Lower leg skin (tissue), 3 donors: ENCODE measurements around the gene CGB1.

Experiments
- POLR2A ChIP-seq, 2 donors: fragments of 450-650 bp; IDR thresholded peaks; one replicate each; pipeline ENCODE4 v1.6.1; 2016 to 2017; ENCODE audit warnings: antibody characterized with exemption in 2 of 2, mild to moderate bottlenecking in 1 of 2, moderate library complexity in 1 of 2
- TF ChIP-seq, protein P1 (sequence below), 3 donors: fragments of 450-650 bp; IDR thresholded peaks; one replicate each; pipeline ENCODE4 v1.5.1; 2016; ENCODE audit warnings: antibody characterized with exemption in 3 of 3, mild to moderate bottlenecking in 3 of 3, moderate library complexity in 2 of 3

GRCh38 chr19:49022116-49022515 lies 14.6 kb downstream of the CGB1 start:
- TF ChIP-seq, protein P1, sequence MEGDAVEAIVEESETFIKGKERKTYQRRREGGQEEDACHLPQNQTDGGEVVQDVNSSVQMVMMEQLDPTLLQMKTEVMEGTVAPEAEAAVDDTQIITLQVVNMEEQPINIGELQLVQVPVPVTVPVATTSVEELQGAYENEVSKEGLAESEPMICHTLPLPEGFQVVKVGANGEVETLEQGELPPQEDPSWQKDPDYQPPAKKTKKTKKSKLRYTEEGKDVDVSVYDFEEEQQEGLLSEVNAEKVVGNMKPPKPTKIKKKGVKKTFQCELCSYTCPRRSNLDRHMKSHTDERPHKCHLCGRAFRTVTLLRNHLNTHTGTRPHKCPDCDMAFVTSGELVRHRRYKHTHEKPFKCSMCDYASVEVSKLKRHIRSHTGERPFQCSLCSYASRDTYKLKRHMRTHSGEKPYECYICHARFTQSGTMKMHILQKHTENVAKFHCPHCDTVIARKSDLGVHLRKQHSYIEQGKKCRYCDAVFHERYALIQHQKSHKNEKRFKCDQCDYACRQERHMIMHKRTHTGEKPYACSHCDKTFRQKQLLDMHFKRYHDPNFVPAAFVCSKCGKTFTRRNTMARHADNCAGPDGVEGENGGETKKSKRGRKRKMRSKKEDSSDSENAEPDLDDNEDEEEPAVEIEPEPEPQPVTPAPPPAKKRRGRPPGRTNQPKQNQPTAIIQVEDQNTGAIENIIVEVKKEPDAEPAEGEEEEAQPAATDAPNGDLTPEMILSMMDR (IDR thresholded peaks at IDR 0.05), result no peak
- no peak for TF ChIP-seq POLR2A (IDR thresholded peaks at IDR 0.05)
